Right ventricle myocardium superior (tissue), 1 donor: ENCODE results near the gene ABCA1. TPM values are rescaled to one million over a fixed set of nuclear protein-coding genes. Genes with fewer than 3 reads are reported as not detected.
A peak's percentile ranks its signal among the peaks of the same experiment; 100 is the strongest.
"Not testable (repeated sequence)": the region's sequence is repeated elsewhere in the genome, so short reads cannot be mapped to it uniquely, and the experiment has no call there.

Experiments used
- ATAC-seq: fragments of 200-7000 bp; cut with Tn5 transposase; one replicate; pipeline ENCODE4 v1.9.1; 2020; ENCODE audit warnings: mild to moderate bottlenecking; ENCODE audit not compliant: poor library complexity
- DNase-seq: peaks from one replicate; pipeline ENCODE4 v3.0.0-alpha.2; 2020
- intact Hi-C: fragments of 100-400 bp; cut with DNase I; formaldehyde crosslinking; loops from one replicate; pipeline ENCODE4 v1.11.2; 2022
- total RNA-seq: library from RNA; stranded (reverse); fragmentation: NEBNext Ultra II Directional; extraction: Animal tissue kit (Norgen Biotek cat#: 25700); gene quantifications from one replicate; pipeline ENCODE4 v1.2.1, GENCODE V29; 2021
- donor health status: DM: no; HTN: yes; CAD: no; lungs with severe emphysema.

Gene ABCA1
- total RNA-seq, 1 donor from 2014 or later: 12.1 TPM

DNA sequence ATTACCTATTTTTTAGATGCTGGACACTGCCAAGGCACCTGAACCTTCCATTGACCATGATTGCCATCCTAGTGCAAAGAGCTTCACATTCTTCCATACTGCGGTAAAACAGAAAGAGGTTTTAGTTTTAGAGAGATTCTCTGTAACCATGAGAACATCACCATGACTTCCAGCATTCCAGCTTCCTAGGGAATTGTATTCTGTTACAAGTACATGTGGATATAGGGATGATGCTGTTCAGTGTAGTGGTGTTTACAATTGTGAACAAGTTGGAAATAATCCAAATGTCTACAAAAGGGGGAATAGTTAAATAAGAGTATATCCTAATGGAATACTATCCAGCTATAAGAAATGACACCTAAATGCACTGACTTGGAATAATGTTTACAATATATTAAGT lies 141.7 kb downstream of the ABCA1 start:
- ATAC-seq: no peak

GRCh38 chr9:104784098-104784497 lies 143.9 kb downstream of the ABCA1 start:
- no peak for DNase-seq
- no peak for ATAC-seq
- intact Hi-C loops: no loop called here

More for the DNA sequence above, 141.7 kb downstream of the ABCA1 start:
- no peak for DNase-seq
- intact Hi-C loops: no loop called here

DNA sequence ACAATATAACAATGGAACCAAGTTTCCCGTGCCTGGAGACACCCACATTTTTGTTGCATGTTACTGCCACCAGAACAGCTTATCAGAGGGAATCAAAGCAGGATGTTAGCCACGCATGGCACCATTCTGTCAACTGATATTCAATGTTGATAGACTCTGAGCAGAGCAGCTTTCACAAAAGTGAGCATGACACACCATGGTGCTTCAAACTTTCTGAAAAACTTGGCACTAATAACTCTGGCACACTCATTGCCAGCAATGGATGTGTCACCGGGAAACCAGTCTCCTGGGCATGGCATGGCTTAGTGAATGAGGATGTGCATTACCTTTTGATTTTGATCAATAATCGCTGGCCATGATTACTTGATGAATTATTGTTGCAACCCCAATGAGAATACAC lies 144.4 kb downstream of the ABCA1 start:
- intact Hi-C loops: no loop called here
- DNase-seq (no peak), ATAC-seq (no peak)

DNA sequence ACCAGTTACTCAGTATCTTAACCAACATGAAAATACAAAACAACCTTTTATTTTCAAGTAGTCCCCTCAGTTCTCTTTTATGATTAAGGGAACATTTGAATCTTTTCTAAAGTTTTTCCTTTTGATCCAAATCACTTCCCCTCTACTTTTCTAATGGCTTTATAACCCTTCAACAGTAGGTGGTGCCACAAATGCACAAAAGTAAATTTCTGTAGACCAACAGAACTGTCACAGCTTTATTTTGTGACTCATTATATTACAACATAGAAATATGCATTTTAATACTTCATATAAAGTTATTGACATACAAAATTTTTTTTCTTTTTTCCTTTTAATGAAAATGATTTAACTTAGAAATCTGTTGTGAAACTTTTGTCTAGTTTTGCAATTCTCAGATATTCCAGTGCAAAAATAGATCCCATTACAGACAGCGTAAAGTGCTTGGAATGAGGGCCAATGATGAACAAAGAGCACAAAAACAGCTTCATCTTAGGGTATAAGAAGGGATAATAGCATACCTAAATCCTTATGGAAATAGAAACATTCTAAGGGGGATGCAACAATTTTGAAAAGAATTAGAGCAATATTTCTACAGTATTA lies 147.1 kb downstream of the ABCA1 start:
- intact Hi-C loops: no loop called here
- peak; percentile 27 for ATAC-seq
- DNase-seq: no peak

- DNase-seq: no peak
- no peak for ATAC-seq
- intact Hi-C loops: no loop called here
Measured at GRCh38 chr9:104779946-104780535, 147.9 kb downstream of the ABCA1 start.

DNA sequence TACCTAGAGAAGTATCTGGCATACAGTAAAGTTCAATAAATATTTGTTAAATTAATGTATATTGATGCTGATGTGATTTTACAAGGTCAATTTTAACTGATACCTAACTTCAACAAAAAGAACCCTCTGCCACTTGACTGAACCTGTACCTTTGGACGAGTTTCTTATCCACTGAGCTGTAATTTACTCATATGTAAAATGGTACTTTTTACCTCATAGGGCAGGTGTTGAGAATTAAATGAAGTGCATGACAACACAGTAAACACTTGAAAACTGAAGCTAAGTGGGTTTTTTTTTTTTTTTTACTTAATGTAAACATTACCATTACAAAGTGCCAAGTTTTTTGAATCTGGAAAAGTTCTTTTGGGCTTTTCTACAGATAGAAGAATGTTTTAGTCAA lies 148.6 kb downstream of the ABCA1 start:
- DNase-seq: no peak
- ATAC-seq: no peak
- intact Hi-C loops: no loop called here

- no peak for DNase-seq
- no peak for ATAC-seq
Measured at GRCh38 chr9:104778802-104779201, 149.2 kb downstream of the ABCA1 start.

DNA sequence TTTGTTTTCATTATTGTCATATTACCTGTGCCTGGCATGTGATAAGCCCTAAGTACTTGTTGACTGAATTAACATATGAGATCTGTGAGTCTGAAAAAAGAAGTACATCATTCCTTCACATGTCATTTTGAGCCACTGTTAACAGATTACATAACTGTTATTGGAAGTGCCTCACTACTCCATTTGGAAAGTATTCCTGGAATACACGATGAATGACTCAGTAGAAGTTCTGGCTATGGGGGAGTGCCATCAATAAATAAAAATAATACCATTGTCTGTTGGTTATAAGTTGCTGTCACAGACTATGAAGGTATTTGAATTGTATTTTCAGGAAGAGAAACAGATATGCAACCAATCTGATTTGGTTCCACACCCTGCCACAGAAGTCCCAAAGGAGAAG lies 151.2 kb downstream of the ABCA1 start:
- ATAC-seq (peak; percentile 13), DNase-seq (no peak)
- intact Hi-C loops: no loop called here

More at GRCh38 chr9:104778802-104779201, 149.2 kb downstream of the ABCA1 start:
- intact Hi-C loops: no loop called here

DNA sequence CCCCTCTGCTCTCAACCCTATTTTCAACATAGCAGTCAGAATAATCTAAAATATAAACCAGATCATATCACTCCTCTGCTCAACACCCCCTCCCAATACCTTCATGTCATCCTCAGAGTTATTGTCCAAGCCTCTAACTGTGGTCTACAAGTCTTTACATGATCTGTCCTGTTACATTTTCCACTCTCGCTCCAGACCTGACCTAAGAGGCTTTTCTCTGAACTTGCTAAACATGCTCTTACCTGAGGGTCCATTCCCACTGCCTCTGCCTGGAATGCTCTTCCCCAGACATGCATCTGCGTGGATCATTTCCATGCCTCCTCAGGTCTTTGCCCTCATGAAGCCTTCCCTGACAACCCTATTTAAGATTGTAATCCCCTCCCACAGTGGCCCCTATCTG lies 152.0 kb downstream of the ABCA1 start:
- ATAC-seq (no peak), DNase-seq (no peak)
- intact Hi-C loops: no loop called here

DNA sequence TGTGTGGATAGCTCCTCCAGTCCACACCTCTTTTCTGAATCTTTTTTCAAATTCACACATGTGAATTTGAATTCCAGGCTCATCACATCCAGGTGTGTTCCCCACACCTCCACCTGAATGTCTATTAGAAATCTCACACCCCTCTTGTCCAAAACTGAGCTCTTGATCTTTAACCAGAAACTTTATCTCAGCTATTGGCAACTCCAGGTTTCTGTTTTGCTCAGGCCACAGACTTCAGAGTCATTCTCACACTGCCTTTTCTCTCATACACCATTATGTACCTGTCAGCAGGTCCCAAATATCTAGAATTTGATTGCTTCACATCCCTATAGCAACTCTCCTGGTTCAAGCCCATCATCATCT lies 152.4 kb downstream of the ABCA1 start:
- ATAC-seq (peak; percentile 31), DNase-seq (no peak)
- intact Hi-C loops: no loop called here

DNA sequence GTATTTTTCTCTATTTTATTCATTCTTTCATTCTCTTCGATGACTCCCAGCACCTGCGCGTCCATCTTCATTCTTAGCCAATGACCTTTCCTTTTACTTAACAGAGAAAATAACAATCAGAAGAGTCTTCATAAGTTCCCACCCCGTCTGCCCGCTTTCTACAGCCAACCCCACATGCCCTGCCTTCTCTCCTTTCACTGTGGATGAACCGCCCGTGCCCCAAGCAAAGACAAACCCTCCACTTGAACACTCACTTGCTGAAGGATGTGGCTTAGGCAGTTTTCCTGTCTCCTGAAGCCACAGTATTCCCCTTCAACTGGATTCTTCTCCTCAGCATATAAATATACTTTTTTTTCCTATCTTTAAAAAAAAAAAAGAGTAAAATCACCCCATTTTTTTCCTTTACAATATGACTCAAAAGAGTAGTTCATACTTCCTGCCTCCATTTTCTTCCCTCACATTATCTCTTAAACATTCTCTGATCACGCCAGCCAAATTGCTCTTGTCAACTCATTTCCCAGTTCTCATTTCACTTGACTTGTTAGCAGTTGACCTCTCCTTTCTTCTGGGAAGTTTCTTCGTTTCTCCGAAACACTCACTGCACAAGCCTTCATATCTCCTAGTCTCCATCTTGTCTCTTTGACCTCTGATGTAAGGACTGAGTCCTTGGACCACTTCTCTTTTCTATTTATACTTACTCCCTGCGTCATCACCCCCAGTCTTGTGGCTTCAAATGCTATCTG lies 153.0 kb downstream of the ABCA1 start:
- no peak for DNase-seq
- ATAC-seq: peak; percentile 81
- intact Hi-C loops: no loop called here

GRCh38 chr9:104774132-104774531 lies 153.8 kb downstream of the ABCA1 start:
- ATAC-seq (peak; percentile 22), DNase-seq (no peak)
- intact Hi-C loops: no loop called here

GRCh38 chr9:104772714-104773510 lies 155.0 kb downstream of the ABCA1 start:
- DNase-seq: peak; percentile 54
- intact Hi-C loops: no loop called here
- ATAC-seq: peak; percentile 59

GRCh38 chr9:104769655-104770054 lies 158.3 kb downstream of the ABCA1 start:
- ATAC-seq (no peak), DNase-seq (no peak)
- intact Hi-C loops: no loop called here

GRCh38 chr9:104769029-104769428 lies 158.9 kb downstream of the ABCA1 start:
- ATAC-seq, DNase-seq, intact Hi-C loops: not testable (repeated sequence)

DNA sequence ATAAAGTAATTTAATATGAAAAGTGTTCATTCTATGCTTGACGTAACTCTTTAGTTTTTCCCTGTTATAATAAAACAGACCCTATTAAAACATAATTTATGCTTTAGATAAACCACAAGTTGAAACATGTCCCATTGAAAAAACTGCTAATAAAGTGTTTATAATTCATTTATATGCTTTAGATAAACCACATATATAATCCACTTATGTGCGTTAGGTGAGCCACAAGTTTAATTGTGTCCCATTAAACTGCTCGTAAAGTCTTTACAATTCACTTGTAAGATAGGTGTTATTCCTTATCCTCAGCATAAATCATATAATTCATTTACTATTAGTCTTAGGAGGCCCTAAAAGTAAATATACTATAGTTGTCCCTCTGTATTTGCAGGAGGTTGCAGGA lies 160.4 kb downstream of the ABCA1 start:
- ATAC-seq (no peak), DNase-seq (no peak)
- intact Hi-C loops: no loop called here

DNA sequence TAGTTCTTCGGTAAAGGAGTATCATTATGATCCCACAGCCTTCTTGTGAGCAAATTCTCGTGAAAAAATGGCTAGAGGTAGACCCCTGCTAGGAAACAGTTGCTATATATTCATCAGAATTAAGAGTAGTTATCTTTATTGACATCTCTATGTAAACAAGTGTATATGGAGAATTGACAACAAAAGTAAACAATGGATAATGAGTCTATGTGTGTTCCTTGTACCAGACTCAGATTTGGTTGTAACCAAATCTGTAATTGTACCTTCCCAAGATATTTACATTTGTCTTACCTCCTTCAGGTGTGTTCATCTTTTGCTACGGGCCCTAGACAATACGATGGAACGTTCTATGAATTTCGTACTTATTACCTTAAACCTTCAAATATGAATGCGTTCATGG lies 161.9 kb downstream of the ABCA1 start:
- intact Hi-C loops: no loop called here
- no peak for ATAC-seq
- DNase-seq: no peak

GRCh38 chr9:104765138-104765537 lies 162.8 kb downstream of the ABCA1 start:
- DNase-seq (no peak), ATAC-seq (no peak)
- intact Hi-C loops: no loop called here

GRCh38 chr9:104758974-104759373 lies 169.0 kb downstream of the ABCA1 start:
- intact Hi-C loops: no loop called here
- no peak for DNase-seq
- peak; percentile 60 for ATAC-seq
